ACHN (cell line): ENCODE measurements around the gene DPP7.
A peak's percentile ranks its signal among the peaks of the same experiment; 100 is the strongest.

Experiments used
- DNase-seq: peaks from one replicate; pipeline ENCODE4 v3.0.0-alpha.2; 2015
- in situ Hi-C: cut with HindIII; loops from 2 replicates; pipeline ENCODE4 v1.10.0; 2017; ENCODE audit warnings: low sequenced_read_pairs, low pct_ligation_motif_present, low pct_unique_long_range_greater_than_20kb

The DPP7 gene

DNA sequence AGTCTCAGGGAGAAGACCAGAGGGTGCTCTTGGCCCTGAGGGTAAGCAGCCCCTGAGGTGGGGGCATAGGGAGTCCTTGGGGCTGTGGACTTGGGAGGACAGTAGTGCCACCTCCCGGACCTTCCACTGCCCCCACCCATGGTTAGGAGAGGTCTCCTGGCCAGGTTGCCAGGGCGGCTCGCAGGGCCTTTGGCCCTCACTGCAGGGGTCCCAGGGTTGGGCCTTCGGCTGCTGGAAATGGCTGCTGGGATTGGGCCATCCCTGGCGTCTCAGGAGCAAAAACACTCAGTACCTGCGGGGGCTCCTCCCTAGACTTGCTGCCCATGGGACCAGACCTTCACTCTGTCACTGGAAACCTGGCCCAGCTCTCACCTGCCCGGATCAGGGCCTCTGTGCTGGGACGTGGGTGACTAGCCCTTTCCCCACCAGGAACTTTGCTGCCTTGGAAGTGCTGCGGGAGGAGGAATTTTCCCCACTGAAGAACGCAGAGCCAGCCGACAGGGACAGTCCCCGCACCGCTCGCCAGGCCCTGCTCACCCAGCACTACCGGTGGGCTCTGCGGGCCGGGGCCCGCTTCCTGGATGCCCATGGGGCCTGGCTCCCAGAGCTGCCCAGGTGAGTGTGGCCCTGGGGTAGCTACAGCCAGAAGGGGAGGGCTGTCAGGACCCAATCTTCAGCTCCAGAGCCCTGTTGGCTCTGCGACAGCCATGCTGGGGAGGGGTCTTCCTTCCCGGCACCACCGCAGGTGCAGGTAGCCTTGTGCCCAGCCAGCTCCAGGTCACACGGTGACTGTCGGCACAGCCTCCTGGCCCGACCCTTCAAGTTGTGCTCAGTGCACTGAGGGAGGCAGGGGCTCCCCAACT is 34.0 kb downstream of the DPP7 start:
- DNase-seq, result no peak
- in situ Hi-C loops, result no loop called here

DNA sequence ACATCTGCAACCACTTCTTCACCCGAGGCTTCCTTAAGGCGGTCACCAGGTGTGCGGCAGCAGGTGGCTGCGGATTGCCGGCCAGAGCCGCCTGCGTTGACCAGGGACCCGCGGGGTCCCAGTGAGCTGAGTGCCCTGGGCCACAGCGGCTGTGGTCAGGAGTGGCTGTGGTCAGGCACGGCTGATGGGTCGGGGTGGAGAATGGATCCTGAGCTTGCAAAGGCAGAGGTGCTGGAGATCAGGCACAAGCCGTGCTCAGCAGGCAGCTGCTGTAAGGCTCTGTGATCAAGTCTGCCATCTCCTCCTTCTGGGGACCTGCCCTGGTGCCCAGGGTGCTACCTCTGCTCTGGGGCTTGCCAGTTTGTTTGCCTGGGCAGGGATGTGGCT is 35.1 kb downstream of the DPP7 start:
- no peak for DNase-seq
- in situ Hi-C loops, result no loop called here

DNA sequence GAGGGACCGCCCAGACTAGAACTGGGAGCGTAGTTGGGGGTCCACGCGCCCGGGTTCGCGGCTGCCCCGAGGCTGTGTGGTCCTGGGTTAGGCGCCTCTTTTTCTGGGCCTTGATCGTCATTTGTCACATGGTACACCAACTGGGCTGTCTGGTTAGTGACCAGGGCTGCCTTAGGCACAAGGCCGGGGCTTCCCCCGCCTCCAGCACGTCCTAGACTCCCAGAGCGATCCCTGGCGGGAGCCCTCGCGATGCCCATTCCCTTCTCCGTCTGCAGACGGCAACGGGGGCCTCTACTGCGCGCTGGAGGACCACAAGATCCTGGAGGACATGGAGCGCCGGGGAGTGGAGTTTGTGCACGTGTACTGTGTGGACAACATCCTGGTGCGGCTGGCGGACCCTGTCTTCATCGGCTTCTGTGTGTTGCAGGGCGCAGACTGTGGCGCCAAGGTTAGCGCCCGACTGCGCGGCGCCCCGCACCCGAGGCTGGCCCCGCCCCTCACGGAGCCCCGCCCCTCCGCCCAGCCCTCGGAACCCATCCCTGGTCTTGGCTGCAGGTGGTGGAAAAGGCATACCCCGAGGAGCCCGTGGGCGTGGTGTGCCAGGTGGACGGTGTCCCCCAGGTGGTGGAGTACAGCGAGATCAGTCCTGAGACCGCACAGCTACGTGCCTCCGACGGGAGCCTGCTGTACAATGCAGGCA is 35.7 kb downstream of the DPP7 start:
- DNase-seq, result no peak
- in situ Hi-C loops, result no loop called here

DNA sequence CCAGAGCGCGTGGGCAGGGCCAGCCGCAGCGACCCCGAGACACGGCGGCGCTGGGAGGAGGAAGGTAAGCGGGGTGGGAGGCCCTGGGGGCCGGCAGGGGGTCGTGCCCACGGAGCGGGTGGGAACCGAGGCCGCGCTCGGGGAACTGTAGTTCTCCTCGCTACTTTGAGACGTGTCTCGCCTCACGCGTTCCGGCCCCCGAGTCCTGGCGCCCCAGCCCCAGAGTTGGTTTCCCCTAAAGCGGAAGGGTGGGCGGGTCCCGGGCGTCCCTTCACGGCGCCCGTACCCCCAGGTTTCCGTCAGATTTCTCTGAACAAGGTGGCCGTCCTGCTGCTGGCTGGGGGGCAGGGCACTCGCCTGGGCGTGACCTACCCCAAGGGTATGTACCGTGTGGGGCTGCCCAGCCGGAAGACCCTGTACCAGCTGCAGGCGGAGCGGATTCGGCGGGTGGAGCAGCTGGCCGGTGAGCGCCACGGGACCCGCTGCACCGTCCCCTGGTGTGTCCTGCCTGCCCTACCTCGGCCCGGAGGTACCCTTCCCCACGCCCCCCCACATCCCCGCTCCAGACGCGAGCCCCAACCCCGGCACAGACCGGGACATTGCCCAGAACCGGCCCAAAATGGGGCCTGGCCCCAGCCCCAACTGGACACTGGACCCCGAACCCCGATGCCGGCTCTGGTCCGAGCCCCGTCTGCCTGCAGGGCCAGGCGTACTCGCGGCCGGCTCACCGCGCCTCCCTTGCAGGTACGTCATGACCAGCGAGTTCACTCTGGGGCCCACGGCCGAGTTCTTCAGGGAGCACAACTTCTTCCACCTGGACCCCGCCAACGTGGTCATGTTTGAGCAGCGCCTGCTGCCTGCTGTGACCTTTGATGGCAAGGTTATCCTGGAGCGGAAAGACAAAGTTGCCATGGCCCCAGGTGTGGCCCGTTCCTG is 36.5 kb downstream of the DPP7 start:
- in situ Hi-C loops, result no loop called here
- DNase-seq, result no peak

DNA sequence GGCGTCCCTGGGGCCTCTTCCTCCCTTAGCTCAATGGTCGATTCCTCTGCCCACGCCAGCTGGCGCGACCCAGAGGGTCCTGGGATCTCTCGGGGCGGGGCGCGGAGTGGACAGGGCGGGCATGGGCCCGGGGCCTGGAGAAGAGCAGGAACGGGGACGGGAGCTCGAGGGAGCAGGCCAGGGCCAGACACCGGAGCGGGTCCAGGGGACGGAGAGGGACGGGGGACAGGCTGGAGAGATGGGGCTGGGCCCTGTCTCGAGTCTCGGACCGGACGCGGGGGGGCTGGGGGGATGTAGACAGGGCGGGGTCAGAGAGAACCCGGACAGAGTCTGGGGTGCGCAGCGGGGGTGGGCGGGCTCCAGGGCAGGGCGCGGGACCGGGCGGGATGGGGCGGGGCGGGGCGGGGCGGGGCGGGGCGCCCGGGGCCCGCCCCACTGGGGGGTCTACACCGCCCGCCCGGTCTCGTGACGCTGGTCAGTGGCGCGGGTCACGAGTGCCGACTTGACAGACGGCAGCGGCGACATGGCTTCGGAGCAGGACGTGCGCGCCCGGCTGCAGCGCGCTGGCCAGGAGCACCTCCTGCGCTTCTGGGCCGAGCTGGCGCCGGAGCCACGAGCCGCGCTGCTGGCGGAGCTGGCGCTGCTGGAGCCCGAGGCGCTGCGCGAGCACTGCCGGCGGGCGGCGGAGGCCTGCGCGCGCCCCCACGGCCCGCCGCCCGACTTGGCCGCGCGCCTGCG is 37.4 kb downstream of the DPP7 start, which contains the start of gene UAP1L1:
Gene UAP1L1, plus strand, starts transcription at position 508 of the 738 bp plus-strand sequence. Its CDS starts 16 bp downstream, at position 524.
- in situ Hi-C loops, result no loop called here
- DNase-seq, result peak; percentile 39

DNA sequence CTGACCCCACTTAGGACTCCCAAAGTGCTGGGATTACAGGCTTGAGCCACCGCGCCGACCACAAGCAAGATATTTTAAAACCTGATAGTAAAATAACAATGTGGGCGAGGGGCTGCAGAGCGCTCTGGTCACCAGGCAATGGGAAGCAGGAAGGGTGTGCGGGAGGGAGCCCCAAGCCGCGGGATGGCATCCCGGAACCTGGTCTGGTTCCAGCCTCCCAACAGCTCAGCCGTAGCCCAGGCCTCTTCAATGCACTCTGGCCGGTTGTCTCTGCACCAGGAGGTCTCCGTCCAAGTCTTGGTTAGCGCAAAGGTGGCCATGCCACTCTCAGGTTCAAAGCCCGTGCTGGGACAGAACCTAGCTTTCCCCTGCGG is 37.9 kb downstream of the DPP7 start:
- no peak for DNase-seq
- in situ Hi-C loops, result no loop called here

DNA sequence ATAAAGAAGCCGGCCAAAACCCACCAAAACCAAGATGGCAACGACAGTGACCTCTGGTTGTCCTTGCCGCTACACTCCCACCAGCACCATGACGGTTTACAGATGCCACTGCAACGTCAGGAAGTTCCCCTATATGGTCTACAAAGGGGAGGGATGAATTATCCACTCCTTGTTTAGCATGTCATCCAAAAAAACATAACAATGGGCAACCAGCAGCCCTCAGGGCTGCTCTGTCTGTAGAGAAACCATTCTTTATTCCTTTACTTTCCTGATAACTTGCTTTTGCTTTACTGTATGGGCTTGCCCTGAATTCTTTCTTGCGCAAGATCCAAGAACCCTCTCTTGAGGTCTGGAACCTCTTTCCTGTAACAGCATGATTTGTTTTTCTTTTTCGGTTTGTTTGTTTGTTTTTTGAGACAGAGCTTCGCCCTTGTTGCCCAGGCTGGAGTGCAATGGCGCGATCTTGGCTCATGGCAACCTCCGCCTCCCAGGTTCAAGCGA is 39.2 kb downstream of the DPP7 start:
- in situ Hi-C loops, result no loop called here

DNA sequence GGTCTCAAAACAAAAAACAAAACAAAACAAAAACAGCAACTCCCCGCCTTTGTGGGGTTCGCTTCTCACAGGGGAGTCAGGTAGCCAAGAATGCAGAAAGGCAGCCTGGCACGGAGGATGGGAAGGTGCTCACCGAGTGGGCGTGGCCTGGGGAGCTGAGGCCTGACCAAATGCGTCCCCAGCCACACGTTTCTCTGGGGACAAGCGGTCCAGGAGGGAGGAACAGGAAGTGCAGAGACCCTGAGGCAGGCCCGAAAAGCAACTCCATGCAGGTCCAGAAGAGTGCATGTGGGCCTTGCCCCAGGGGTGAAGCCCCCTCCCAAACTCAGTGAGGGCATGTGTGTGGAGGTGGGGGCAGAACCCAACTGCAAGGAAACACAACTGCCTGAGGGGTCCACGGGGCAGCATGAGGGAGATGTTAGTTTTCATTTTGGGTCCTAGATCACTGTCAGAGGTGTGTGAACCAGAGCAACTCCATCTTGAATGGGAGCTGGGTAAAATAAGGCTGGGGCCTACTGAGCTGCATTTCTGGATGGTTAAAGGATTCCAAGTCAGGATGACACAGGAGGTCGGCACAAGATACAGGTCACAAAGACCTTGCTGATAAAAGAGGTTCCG is 39.8 kb downstream of the DPP7 start:
- in situ Hi-C loops, result no loop called here
- no peak for DNase-seq

More for the DNA sequence above, 39.2 kb downstream of the DPP7 start:
- no peak for DNase-seq

DNA sequence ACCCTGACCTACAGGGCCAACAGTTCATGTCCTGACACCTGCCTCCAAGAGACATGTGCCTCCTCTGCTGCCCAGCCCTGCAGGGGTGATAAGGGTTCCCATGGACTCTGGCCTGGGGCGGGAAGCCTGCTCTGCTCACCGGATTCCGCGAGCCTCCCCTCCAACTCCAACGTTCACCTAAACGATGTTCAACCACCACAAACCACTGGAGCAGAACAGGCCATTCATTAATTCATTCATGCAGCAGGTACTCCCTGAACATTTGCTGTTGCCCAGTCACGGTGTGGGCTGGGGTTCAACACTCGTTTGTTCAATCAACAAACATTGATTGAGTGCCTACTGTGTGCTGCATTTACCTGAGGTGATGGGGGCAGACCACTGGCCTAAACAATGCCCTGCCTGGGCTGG is 40.5 kb downstream of the DPP7 start:
- no peak for DNase-seq
- in situ Hi-C loops, result no loop called here

DNA sequence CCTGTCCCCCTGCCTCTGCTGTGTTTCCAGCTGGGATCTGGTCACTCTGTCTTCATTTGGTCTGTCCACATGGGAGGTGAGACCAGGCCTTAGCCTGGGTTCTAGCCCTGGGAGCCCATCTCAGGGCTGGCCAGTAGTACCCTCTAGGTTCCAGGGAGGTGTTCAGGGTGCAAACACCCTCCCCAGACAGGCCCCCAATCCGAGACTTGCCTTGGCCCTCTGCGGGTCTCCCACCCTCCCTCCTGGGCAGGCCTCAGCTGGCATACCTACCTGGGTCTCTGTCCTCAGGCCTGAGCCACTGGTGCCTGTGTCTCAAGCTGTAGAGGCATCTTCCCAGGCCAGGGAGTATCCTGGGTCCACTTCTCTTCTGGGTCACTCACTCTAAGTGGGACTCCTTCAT is 43.3 kb downstream of the DPP7 start:
- in situ Hi-C loops, result no loop called here
- DNase-seq, result no peak

DNA sequence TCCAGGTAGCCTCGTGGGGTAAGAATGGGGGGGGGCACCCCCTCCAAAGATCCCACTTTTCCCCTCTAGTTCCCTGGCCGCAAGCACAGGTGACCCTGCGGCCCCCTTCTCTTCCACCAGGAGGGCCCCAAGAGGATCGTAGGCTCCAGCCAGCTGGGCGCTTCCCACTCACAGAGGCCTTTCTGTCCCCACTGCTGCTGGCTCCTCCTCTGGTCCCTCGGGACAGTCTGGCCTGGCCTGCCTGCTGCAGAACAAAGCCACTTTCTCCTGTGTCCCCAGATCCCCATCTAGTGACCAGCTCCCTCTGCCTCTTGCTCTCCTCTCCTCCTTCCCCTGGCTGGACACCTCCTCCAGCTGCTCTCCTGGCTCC is 43.6 kb downstream of the DPP7 start:
- no peak for DNase-seq
- in situ Hi-C loops, result no loop called here

DNA sequence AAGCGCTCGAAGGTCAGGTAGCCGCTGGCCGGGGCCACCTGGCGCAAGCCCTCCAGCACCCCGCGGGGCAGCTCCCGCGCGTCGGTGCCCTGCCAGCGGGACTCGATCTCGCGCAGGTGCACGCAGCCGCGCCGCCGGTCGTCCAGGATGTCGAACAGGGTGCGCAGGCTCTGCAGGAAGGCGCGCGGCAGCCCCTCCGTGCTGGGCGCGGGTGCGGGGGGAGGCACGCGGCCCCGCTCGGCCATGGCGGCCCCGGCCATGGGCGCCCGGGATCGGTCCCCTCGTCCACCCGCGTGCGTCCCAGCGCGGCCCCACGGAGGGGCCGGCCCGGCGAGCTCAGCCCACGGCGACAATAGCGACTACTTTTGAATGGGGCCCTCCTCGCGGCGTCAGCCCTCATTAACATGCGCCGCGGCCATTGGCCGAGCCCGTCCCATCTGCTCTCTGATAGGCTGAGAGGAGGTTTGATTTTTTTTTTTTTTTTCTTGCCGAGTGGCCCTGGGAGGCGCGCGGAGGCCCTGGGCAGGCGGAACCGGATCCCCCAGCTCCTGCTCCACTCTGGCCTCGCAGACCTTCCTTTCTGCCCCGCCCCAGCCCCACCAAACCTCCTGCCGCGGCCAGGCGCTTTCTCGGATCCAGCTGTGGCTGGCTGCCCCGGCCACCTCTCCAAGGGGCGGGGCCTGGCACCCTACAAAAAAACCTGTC is 44.2 kb downstream of the DPP7 start, which contains the start of gene SAPCD2:
Gene SAPCD2, minus strand, starts transcription at position 357 of the 705 bp plus-strand sequence. Its CDS starts 97 bp downstream, at position 260.
- in situ Hi-C loops, result no loop called here
- peak; percentile 88 for DNase-seq

DNA sequence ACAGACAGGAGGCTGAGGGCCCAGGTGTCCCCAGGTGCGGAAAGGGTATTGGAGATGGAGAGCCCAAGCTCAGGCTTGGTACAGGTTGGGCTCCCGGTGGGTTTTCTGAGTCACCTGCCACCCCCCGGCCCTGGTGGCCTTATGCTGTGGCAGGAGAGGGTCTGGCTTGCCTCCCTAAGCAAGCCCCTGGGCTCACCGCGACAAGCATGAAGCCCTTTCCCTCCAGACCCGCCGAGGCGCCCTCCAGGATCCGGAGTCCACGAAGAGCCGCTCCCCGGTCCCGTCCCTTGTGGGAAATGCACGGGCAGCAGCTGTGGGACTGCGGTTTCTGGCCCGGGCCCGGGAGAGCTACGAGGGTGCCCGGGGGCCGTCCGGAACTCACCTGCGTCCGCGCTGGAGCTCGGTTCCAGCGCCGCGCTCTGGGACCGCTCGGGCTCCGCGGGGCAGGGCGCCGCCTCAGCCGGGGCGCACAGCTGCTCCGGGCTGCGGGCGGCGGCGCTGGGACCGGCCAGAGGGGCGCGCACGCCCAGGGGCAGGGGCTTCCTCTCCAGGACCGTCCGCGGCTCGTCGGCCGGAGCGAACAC is 44.9 kb downstream of the DPP7 start:
- DNase-seq, result no peak

DNA sequence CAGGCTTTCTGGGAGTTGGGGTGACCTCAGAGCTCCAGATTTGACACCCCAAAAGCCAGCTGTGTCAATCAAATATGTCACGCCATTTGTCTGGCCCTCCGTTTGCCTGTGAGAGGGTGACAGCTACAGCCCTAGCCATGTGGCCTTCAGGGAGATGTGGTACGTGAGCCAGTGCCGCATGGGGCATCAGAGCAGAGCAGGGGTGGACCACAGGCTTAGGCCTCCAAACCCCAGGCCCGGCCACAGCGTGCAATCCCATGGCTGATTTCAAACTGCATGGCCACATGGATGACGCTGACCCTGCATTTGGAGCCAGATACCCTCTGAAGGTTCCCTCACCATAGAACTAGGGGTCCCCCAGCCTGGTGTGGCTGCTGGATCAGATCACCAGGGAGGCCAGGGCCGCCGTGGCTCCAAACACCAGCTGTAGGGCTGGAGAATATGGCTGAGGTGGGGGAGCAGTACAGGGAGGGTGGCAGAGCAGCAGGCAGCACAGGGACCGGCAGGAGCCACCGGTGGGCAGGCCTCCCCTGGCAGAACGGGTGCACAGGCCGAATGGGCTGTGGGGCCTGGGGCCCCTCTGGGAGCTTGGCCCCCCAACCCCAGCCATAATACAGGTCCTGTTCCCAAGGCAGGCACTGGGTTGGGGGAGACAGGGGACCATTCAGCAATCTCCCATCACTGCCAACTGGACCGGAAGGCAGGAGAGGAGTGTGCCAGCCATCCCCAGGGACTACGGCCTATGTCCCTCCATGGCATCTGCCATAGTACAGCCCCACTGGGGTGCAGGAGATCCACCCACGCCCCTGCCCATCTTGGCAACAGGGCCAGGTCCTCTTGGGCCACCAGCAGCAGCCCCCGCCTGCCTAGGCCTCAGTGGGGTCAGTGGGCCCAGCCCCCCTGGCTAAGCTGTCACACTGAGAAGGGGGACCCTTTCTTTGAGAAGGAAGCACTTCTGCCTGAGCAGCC is 45.7 kb downstream of the DPP7 start:
- in situ Hi-C loops, result no loop called here
- DNase-seq, result no peak

More for the DNA sequence above, 44.9 kb downstream of the DPP7 start:
- in situ Hi-C loops, result no loop called here

DNA sequence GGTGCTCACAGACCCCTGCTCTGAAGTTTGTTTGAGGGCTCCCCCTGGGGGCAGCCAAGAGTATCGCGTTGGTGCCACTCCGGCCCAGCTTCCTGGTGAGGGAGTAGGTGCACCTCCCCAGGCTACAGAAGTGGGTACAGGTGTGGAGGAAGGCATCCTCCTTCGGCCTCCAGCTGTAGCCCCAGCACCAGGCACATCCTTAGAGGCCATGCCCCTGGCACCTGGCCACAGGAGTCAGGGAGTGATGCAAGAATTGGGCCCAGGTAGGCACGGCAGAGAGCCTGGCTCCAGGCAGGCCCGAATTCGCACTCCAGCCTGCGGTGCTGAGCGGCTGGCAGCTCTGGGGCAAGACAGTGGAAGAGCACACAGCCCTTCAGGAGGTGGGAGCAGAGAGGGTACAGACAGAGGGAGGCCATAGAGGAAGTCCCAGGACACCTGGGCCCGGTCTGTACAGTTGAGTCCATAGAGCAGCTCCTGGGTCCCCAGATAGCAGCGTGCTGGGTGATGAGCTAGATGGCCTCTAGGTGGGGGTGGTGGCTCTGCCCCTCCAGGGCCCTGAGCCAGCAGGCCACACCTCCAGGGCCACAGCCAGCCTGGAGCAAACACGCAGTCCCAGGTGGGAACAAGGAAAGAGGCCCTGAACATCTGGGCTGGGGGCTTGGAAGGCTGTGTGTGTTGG is 46.5 kb downstream of the DPP7 start:
- in situ Hi-C loops, result no loop called here
- DNase-seq, result peak; percentile 78
